Measurements from ENCODE around the gene HOXC10.

HOXC10 gene

DNA sequence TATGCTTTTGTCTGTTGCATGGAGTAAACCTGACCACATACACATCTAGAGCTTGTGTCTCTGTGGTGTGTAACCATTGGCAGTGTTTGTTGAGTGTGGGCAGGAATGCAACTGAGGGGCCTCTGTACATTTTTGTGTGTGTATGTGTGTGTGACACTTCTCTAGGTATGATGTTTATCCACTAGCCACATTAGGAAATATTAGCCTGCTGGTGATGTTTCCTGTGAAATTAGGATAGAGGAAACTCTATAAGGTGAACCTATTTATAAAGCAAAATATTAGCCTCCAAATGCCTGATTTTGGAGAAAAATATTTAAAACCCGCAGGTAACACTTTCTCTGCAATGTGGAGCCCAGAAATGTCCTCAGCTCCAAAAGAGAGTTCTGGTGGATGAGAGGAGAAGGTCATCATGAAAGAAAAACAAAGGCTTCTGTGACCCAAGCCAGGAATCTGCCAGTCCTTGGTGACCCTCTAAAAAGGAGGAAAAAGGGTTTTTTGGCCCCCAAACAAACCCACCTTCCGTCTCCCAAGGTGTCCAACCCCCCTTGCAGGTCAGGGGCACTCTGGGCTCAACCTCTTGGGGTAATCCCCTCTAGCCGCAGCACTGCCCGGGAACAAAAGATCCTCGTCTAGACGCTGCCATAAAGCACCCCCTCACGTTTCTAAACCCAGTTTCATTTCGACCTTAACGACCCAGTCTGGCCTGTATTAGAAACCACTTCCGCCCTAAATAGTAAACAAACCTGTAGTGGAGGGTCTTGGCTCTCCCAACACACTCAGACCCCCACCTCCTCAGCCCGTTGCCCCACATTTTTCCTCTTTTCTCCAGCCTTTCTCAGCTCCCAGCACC, 7.1 kb upstream of the HOXC10 start:
- no peak for DNase-seq

DNA sequence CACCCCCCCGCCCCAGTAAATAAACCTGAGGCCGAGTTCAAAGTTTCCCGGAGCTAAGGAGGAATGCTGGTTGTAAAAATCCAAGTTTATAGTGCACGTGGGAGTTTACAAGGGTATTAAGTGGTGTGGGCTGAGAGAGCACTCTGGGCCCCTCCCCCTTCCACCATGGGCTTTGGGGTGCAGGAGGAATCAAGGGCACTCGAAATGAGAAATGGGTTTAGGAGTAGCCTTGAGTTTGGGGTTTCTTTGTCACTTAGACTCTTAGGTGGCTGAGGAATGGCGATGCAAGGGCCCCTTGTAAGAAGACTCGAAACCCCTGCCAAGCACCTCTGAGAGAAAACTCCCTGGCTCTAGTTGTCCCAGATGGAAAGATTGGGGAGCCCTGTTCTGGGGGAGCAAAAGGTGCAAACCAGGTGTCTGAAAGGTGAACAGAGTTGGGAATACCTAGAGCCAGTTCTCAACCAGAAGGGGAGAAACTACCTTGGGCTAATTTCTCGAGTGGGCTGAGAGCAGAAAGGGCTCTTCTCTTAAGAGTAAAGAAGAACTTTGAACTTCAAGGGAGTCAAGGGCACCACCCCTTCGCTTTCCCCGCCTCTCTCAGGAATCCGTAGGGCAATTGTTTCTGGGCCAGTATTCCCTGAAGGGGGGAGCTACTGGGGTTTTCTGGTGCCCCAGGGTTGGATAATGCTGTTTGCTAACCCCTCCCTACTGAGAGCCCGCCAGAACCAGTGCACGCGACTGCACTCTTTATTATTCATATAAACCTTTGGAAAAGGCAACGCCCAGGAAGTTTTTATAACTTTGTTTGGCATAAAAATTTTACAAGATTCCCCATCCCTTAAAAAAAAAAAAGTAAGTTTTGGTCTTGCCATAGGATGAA, 6.2 kb upstream of the HOXC10 start:
- no peak for DNase-seq

DNA sequence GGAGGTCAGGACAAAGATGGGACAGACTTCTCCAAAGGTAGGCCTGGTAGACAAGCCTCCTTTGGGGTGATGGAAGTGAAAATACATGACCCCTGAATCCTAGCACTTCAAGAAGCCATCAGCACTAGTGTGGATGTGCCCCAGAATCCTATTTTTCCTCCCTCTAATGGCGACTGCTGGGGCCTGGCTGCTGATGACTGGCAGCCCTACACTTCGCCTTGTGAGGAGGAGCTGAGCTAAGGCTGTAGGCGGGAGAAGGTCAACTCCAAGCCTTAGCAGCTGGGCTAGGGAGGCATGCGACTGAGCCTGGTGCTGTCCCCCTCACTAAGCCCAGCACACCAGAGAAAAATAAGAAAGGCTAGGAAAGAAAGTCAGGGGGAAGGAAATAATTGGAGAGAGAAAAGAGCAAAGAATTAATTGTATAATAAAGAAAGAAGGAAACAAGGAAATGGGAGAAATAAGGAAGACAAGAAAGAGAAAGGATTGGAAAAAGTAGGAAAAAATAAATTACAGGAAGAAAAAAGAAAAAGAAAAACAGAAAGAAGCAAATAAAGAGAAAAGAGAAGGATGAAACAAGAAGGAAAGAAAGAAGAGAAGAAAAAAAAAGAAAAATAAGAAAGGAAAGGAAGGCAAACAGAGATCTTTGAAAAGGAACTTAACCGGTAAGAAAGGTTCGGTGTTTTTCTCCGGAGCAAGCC, 4.7 kb upstream of the HOXC10 start:
- DNase-seq: no peak

DNA sequence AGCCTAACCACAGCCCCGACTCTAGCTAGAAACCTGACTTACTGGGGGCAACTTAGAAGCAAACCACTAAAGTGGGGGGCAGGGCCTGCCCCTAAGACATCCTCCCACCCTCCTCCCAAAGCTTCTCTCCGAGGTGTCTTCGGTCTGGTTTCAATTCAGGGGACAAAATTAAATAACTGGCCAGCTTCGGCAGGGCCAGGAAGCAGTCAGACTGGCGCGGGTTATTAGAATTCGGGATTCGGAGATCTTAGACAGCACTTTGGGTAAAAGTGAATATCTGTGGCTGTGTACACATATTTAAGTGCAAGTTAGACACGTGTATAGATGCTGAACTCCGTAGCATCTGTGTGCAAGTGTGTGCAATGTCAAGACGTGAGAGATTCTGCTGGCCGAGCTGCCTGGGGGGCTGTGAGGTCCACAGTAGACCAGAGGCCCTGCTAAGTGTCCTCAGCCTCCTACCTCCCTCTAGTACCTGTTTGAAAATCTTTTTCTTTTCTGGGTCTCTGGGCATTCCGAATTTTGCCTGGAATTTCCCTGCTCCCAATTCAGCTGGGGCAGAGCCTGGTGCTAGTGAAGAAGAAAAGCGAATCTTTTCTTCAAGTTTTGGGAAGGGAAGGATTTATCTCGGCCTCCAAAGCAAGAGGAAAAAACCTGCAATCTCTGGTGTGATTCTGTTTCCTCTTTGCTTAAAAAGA, 4.0 kb upstream of the HOXC10 start:
- DNase-seq: no peak

DNA sequence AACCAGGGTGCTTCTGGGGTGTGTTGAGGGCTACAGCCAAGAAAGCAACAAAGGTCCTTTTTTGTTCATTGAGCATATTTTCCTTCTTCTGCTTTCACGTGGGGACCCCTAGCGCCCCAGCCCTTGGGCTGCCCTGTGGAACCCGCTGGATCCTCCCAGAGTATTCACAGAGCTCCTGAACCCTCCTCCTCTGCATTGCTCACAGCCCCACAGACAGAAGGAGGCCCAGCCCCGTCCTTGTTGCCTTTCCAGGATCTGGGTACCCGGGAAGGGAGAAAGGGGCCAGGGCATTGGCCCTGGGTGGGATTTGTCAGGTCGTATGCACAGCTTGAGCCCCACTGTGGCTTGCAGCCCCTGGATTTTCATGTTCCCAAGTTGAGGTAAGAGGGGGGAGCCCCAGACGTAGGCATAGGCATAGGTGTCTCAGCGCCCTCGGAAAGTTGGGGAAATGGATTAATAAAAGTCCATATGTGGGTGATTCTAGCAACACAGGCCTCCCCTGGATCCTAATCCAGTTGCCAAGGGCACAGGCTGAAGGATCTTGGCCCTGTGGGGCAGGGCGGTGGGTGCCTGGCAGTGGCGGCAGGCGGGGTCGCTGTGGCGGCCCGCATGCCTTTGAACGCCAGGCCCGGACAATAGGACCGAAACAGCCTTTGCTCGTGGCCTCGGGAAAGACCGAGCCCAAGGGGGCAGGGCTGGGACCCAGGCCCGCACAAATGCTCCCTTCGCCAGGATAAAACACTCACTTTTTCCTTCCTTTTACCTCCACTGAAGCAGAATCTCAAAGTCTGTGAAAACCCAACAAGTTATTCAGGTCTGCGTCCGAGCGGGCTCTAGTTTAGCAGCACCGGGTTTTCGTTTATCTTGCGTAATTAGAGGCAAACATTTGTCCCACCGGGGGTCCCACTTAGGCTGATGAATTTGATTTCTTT, 3.0 kb upstream of the HOXC10 start:
- DNase-seq: no peak

DNA sequence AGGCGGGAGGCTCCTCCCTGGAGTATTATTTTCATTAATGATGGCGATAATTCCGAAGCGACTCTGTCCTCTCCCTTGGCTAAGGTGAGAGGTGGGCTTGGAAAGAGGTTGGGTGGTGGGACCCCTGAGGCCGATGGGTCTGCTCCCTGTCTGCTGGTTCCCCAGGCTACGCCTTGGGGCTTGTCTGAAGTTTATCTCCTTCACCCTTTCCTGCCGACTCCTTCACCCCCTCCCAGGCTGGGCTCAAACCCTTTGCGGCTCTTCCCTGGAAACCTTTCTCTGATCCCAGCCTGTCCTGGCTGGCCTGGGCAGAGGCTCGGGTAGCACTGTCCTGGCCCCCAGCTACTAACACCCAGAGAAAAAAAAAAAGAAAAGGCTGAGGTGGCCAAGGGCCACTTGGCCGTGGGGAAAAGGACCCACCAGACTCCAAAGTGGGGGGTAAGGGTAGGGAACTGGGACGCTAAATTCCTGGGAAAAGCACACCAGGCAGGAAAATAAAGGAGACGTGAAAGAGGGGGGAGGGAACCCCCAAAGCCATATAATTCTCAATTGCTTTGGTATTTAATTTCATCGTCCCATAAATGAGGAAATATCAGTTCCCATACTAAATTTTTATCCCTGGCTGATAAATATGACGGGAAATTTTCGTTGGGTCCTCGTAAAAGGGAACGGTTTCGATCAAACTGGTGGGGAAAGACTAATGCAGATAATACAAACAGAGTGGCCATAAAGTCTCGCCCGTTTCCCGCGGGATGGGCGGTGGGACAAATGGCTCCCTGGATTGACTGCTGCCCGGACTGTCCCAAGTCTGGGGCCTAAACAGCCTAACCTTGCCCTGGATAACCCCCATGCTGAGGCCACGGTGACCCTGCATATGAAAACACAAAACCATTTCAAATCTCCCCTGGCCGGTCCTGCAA, 2.0 kb upstream of the HOXC10 start:
- DNase-seq: no peak

DNA sequence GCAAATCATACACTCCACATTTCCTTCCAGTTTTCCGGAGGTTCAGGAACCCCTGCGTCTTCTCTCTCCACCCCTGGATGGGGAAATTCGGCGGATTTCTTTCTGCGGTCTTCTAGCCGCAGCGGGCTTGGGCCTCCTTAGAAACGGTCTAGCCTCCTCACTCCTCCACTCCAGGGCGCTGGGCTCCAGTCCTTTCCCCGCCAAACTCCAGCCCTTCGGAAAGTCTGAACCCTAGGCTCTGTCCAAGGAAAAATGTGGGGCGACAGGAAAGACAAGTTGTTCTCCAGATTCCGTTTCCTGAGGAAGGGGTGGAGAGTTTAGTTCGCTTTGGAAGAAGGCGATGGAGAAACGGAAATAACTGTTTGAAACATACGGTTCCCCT, 1.4 kb upstream of the HOXC10 start:
- DNase-seq: no peak

DNA sequence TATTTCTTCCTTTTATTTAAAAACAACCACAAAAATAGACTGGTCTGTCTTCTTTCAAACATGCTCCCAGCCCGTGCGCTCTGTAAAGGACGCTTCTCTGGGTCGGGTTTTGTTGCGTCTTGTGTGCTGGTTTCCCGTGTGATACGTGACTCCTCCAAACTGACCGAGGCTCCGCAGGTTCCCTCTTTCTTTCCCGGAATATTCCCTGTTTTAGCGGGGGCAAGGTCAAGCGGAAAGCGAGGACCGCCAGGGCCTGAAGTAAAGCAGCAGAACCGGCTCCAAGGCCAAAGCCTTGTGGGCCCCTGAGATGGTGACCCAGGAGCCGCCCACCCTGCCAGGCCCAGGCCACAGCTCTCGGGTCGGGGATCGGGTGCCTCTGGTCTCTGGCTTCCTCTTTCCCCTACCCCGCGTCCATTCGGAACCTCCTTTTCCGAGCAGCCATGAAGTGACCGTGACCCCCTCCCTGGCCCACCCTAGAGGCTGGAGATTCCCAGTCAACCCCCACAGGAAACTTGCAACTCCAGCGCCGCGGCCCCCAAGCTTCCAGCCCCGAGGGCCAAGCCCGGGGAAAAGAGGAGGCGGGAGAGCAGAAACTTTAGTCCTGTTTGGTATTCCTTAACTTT, 885 bp upstream of the HOXC10 start:
- no peak for DNase-seq

DNA sequence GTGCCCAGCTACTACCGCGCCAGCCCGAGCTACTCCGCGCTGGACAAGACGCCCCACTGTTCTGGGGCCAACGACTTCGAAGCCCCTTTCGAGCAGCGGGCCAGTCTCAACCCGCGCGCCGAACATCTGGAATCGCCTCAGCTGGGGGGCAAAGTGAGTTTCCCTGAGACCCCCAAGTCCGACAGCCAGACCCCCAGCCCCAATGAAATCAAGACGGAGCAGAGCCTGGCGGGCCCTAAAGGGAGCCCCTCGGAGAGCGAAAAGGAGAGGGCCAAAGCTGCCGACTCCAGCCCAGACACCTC, 697 bp downstream of the HOXC10 start:
- DNase-seq: no peak

DNA sequence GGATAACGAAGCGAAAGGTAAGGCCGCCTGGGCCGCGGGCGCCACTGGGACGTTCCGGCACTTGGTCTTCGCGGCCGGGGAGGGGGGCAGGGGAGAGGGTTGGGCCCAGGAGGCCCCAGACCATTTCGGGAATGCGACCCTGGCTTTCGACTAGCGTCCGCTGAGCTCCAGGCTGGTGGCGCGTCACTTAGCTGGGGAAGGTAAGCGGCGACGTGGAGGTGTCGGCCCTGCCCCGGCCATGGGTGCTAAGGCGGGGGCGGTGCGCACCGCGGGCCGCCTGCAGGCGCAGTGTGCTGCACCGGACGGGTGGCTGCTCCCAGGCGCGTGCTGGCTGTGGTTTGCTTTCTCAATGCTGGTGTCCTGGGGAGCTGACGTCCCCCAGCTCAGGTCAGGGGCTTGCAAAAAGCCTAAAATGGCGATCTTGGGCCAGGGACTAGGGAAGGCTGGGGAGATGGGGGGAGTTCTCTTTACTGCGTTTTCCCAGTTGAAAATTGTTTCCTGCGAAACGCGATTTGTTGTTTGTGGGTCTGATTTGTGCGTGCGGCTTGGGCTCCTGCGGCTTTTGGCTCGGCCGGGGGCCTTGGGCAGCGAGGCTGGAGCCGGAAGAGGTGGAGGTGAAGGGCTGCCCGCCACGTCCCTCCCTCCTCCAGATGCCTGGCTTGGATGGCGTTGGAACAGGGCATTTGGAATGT, 1.2 kb downstream of the HOXC10 start:
- DNase-seq: no peak

DNA sequence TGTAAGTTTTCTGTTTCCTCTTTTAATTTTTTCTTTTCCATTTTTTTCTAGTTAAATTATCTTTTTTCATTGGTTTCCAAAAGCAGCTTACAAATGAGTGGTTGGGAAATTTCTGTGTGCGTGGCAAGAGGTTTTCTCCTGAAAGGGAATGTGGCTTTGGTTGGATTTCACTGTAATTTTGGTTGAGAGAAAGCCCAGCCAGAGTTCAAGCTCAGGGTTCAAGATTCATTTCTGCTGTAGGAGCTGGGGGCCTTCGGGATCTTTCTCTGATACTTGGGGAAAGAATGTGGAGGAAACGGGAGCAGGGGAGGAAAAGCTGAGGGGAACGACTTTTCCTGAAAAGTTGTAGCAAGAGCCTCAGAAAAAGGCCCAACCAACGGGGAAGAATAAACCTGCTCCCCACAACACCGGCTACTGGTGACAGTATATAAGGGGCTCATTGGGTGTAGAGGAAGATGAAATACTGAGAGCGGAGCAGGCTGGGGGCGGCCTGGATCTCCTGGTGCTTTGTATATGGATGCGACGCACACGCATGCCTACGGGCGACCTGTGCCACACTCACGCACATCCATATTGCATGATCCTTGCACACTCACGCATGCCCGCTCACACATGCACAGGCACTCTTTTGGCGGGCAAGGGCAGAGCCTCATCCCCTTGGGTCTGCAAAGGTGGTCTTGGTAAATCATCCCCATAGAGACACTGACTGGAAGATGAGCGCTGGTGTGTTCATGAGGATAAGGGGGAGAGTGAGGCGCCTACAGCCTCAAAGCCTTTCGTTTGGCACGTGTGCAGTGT, 1.9 kb downstream of the HOXC10 start:
- DNase-seq: no peak

DNA sequence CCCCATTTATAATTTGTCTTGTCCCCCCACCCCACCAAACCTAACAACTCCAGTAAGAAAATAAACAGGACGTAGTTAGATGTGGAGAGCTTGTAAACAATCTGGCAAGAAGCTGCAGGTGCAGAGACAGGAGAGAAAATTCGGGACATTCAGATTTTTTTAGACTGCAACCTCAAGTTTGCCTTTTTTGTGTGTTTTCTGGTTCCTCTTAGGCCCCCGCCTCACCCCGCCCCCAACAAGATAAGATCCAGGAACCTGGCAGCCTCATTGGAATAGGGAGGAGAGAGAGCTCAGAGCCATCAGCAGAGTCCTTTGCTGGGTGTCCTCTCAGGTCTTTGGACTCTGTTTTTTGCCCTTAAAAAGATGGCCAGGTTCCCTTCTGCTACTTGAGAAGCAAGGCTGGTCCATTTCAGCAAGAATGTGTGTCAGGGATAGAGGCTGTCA, 2.9 kb downstream of the HOXC10 start:
- DNase-seq: no peak

DNA sequence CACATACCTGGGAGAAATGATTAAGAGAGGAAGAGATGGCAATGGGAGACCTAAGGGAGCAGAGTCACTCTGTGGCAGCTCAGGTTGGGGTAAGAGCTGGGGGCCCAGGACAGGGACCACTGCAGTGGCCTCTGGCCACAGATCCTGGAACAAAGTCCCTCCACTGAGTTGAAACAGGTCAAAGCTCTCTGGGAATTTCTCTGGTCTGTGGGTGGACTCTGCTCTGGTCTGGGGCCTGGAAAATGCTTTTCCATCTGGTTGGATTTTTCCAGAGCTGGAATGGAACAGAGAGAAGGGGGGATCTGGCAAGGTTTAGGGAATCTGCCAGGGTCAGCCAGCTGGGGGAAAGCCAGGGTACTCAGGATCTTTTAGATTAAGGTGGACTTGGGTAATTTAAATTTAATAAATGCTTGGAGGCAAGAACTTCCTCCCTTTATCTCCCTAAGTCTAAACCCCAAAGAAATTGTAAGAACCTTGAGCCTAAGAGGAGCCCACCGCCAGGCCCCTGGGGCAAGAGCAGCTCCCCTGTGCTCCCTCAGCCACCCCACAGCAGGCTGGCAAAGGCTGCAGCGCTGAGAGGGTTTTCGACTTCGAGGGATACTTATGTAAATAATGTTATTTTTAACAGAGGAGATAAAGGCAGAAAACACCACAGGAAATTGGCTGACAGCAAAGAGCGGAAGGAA, 3.7 kb downstream of the HOXC10 start:
- no peak for DNase-seq

DNA sequence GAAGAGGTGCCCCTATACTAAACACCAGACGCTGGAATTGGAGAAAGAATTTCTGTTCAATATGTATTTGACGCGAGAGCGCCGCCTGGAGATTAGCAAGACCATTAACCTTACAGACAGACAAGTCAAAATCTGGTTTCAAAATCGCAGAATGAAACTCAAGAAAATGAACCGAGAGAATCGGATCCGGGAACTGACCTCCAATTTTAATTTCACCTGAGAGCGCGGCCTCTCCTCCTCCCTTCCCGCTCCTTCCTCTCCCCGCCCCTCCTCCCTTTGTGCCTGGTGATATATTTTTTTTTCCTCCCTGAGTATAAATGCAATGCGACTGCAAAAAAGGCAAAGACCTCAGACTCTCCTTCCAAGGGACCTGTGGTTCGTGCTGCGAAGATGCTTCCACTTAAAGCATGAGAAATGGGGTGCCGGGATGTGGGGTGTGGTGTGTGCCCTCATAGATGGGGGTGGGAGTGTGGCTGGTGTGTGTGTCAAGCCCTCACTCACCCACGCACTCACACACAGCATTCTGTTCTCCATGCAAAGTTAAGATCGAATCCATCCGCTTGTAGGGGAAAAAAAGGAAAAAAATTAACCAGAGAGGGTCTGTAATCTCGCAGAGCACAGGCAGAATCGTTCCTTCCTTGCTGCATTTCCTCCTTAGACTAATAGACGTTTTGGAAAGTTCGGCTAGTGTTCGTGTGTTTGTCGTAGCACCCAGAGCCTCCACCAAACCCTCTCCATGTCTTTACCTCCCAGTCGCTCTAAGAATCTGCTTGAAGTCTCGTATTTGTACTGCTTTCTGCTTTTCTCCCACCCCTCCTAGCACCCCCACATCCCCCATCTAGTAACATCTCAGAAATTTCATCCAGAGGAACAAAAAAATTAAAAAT, 4.5 kb downstream of the HOXC10 start:
- peak in 1 of 5 donors; percentile 41 for DNase-seq

DNA sequence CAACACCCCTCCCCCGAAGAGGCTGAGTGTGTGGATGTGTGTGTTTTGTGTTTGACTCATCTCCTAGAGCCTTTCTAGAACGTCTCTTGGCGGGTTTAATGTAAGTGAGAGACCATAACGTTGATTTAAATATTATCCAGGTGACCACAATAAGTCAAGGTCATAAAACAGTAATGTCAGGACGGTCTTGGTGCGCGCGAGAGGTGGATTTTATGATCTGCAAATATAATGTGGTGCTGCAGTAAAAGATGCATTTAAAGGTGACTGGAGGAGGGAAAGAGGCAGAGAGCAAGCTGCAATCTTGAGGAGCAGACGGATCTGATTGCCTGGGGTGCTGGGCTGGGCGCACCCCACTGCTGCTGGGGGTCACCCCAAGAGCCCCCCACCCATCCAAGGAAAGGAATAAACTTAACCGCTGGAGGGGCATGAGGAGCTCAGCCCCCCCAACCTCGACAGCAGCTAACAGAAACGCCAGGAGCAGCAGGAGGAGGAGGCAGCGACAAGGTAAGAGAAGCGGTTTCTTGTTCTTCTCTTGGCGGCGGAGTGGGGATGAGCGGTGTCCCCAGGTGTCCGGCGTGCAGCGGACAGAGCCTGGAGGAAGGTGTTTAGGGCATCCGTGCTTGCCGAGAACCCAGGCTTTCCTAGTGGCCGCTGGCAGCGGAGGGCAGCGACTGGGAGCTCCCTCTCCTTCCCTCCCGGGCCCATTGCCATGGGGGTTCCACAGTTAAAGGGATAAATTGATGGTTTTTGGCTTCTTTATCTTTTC, 5.5 kb downstream of the HOXC10 start:
- DNase-seq: no peak

DNA sequence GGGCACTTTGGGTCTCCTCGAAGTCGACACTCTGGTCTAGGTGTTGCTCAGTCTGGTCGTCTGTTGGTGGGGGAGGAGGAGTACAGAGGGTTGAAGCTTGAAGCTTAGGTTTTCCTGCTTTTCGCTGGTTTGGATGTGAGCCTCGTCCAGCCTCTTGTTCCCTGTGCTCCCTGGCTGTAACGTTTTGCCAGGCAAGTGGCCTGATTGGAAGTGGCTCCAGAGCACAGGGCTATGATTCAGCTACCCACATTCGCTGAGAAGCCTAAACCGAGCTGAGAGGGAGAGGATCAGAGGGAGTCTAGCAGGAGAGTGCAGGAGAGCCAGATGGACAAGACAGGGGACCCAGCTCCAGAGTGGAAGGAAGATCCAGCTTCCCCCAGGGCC, 6.1 kb downstream of the HOXC10 start:
- no peak for DNase-seq
